GM12865 (cell line): Measurements from ENCODE around the gene MANBA.
A peak's percentile ranks its signal among the peaks of the same experiment; 100 is the strongest.

Experiments used
- DNase-seq: peaks from one replicate; pipeline ENCODE4 v3.0.0; 2010; ENCODE audit warnings: low read depth
- H3K4me3 ChIP-seq: 2 replicates; pipeline ENCODE4 v1.5.1; 2011; ENCODE audit warnings: mild to moderate bottlenecking, low read depth, low read length, control low read depth
- CTCF ChIP-seq: IDR thresholded peaks from 2 replicates; pipeline ENCODE4 v1.5.1; 2011; ENCODE audit warnings: low read length, control low read depth, low read depth, inconsistent platforms; ENCODE audit not compliant: insufficient read depth; ENCODE audit errors: missing control alignments

MANBA gene

DNA sequence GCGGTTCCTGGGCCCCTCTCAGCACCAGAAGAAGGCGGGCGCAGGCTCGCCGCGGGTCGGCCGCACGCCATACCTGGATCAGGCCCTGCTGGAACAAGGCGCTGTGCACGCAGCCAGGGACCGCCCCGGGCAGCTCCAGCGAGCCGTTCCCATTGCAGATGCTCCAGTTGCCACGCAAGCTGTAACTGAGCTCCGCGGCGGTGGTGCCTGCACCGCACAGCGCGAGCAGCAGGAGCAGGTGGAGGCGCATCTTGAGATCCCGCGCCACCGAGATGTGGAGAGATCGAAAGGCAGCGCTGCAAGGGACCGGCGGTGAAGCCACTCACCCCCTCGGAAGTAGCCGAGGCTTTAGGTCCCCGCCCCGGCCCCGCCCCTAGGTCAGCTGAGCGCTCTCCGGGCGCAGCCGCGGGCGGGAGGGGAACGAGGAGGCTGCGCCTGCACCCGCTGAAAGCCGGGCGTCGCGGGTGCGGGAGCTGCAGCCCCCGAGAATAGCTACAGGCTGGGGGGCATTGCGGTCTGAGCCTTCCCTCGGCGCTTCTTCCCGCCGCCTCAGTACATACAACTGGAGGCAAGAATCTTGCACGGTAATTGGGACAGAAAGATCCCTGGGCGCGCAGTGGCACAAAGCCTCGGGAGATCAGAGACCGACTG, at the start of gene MANBA:
MANBA (minus strand) TSS at position 324 of the 651 bp plus-strand sequence; CDS start at position 250, 74 bp downstream.
- DNase-seq = peak; percentile 90
- no peak for TF ChIP-seq CTCF
- peak within 1 kb of the TSS; percentile 91 for H3K4me3 ChIP-seq

DNA sequence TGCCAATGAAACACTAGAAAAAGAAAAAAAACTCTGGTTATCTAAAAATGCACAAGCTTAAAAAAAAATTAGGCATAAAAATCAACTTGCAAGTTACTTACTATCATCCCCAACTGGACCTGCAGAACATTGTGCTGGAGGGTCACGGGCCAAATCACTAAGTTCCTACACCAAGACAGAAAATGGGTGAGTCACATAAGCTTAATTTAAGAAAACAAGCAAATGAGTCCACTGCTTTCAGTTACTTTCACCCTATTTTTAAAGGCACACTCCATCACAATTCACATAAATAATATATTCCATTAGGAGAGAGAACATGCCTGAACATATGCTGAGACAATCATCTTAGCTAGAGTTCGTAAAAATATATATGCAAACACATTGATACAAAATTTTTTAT, 48.9 kb upstream of the MANBA start:
- TF ChIP-seq CTCF = no peak
- DNase-seq = no peak
- no peak overlapping the region for H3K4me3 ChIP-seq

GRCh38 chr4:102809190-102809589, 48.4 kb upstream of the MANBA start:
- no peak for TF ChIP-seq CTCF
- no peak overlapping the region for H3K4me3 ChIP-seq
- DNase-seq = no peak

GRCh38 chr4:102808009-102808408, 47.2 kb upstream of the MANBA start:
- no peak for DNase-seq
- no peak overlapping the region for H3K4me3 ChIP-seq
- no peak for TF ChIP-seq CTCF

GRCh38 chr4:102807345-102807744, 46.6 kb upstream of the MANBA start:
- DNase-seq = no peak
- H3K4me3 ChIP-seq = no peak overlapping the region
- TF ChIP-seq CTCF = no peak

DNA sequence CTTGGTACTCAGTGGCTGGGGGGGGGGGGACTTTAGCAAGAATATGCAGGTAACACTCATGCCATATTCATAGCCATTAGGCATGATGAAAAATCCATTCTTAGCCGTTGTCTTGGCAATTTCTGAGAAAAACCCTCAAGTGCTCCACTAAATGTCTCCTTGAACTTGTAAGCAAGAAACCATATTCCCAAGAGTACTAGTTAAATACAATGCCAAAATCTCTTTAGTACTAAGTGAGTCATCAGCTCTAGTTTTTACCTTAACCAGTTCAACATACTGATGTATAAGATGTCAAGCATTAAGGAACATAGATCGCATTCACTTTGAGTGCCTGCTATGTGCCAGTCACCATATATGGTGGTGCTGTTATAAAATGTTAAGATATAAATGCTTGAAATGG, 39.0 kb upstream of the MANBA start:
- no peak overlapping the region for H3K4me3 ChIP-seq
- no peak for TF ChIP-seq CTCF
- DNase-seq = no peak

- H3K4me3 ChIP-seq = no peak overlapping the region
- no peak for DNase-seq
- no peak for TF ChIP-seq CTCF
Measured at GRCh38 chr4:102794999-102795398, 34.2 kb upstream of the MANBA start.
